Stimulated activated naive CD4-positive, alpha-beta T cell treated with Interleukin-2 at 50 U/mL for 16 hours (primary cell): ENCODE data around the gene AOC1.

Experiments
- DNase-seq: peaks from one replicate; lab custom pipeline; 2025; lab: John Stamatoyannopoulos, UW

Gene AOC1

GRCh38 chr7:150831851-150832250 lies 20.5 kb upstream of the AOC1 start:
- no peak for DNase-seq

GRCh38 chr7:150835019-150835418 lies 17.3 kb upstream of the AOC1 start:
- no peak for DNase-seq

GRCh38 chr7:150835702-150836280 lies 16.5 kb upstream of the AOC1 start:
- DNase-seq: no peak

GRCh38 chr7:150838965-150839650 lies 13.2 kb upstream of the AOC1 start:
- DNase-seq: no peak

- no peak for DNase-seq
Observed at GRCh38 chr7:150842018-150842417, 10.3 kb upstream of the AOC1 start.

- no peak for DNase-seq
Observed at GRCh38 chr7:150842716-150843115, 9.6 kb upstream of the AOC1 start.

GRCh38 chr7:150845421-150845861 lies 6.9 kb upstream of the AOC1 start:
- DNase-seq: no peak

GRCh38 chr7:150846291-150847115 lies 5.8 kb upstream of the AOC1 start:
- no peak for DNase-seq

GRCh38 chr7:150847536-150847935 lies 4.8 kb upstream of the AOC1 start:
- DNase-seq: no peak

GRCh38 chr7:150848111-150848510 lies 4.2 kb upstream of the AOC1 start:
- no peak for DNase-seq

GRCh38 chr7:150848561-150849115 lies 3.7 kb upstream of the AOC1 start:
- no peak for DNase-seq

- no peak for DNase-seq
Observed at GRCh38 chr7:150849204-150849775, 3.0 kb upstream of the AOC1 start.

GRCh38 chr7:150850273-150850672 lies 2.0 kb upstream of the AOC1 start:
- DNase-seq: no peak

- no peak for DNase-seq
Observed at GRCh38 chr7:150851492-150852370, 586 bp upstream of the AOC1 start.

- DNase-seq: no peak
Observed at GRCh38 chr7:150854066-150855000, 2.0 kb downstream of the AOC1 start.

- DNase-seq: no peak
Observed at GRCh38 chr7:150855046-150855445, 2.7 kb downstream of the AOC1 start.

GRCh38 chr7:150855476-150856302 lies 3.4 kb downstream of the AOC1 start:
- no peak for DNase-seq

GRCh38 chr7:150856303-150857275 lies 4.3 kb downstream of the AOC1 start:
- DNase-seq: no peak
